HG02798 (cell line): Measurements from ENCODE around the gene OR56A5.
"Not testable (repeated sequence)": the region's sequence is repeated elsewhere in the genome, so short reads cannot be mapped to it uniquely, and the experiment has no call there.

ENCODE experiments used
- ATAC-seq: cut with Tn5 transposase; IDR thresholded peaks from one replicate; pipeline ENCODE4 v1.9.1; 2021; ENCODE audit warnings: mild to moderate bottlenecking; ENCODE audit not compliant: unreplicated experiment, poor library complexity

The OR56A5 gene

GRCh38 chr11:5968394-5968793 is at the start of gene OR56A5:
TSS of gene OR56A5 (minus strand) at chr11:5968494. CDS start at chr11:5968494, 0 bp downstream.
- no peak for ATAC-seq

DNA sequence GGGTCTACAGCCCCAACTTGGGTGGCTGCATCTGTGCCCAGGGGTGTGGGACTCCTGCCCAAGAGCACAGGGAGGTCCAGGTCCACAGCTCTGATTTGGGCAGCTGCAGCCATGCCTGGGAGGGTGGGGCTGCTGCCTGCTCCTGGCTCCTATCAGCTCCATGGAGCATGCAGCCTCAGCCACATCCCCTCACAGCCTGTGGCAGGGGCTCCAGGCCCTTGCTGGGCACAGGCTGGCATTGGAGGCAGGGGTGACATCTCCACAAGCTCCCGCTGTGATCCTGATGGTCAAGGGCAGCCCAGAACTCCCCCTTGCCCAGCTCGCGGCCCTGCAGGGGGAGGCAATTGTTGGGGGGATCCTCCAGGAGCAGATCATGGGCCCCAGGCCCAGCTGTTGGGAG is 44.7 kb upstream of the OR56A5 start:
- no peak for ATAC-seq

DNA sequence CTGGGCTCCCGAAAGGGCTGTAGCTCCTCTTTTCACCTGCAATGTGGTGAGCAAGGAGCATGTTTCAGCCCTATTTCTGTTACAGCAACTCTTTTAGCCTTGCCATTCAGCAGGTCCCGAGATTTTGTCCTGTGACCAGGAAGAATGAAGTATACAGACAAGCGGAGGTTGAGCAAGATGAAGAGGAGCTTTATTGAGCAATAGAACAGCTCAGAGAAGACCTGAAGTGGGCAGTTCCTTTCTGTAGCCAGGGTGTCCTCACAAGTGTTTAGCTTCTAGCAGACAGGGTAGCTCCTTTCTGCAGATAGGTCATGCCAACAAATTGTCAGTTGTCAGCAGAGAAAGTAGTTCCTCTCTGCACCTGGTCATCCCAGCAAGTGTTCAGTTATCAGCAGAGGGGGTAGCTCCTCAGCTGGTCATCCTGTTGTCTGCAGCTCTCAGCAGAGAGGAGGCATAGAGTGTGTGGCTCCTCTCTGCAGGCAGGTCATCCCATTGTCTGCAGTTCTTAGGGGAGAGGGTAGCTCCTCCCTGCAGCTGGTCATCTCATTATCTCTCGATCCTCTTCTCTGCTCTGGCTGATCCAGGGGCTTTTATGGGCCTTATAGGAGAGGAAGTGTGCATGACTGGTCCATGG is 43.9 kb upstream of the OR56A5 start:
- no peak for ATAC-seq

DNA sequence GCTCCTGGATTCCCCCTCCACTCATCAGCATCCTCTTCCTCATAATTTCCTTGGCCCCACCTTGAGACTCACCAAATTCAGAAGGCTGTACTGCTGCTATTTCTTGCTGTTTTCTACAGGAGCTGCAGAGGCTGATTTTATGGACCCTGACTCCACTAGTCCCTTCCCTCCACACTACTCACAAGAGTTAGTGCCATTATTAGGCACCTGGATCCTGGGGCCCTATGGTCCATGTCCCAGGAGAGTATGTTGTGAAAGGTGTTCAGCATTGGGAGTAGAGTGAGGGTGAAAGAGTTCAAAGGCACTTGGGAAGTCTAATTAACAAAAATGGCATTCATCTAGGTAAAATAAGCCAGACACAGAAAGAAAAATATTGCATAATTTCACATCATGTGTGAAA is 38.6 kb upstream of the OR56A5 start, which contains the start of gene OR56A4:
Gene OR56A4 (minus strand): TSS at position 101 of the 400 bp plus-strand sequence. CDS start 3,954 bp downstream, outside the sequence.
- no peak for ATAC-seq

DNA sequence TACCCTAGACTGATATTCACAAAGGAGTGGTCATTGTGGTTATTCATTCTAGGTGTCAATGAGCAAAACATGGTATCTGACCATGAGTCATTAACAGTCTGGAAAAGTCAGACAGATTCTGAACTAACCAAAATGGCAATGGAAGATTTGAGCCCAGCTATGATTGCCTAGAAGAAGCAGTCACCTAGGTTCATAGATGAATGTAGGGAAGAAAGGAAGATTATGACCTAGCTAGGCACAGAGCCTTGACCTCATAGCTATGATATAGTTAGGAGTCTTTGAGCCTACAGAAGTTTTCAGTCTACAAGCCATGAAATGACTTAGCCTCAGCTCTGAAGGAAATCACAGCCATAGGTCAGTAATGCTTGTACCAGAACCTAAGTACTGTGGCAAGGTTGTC is 38.1 kb upstream of the OR56A5 start:
- ATAC-seq: no peak

DNA sequence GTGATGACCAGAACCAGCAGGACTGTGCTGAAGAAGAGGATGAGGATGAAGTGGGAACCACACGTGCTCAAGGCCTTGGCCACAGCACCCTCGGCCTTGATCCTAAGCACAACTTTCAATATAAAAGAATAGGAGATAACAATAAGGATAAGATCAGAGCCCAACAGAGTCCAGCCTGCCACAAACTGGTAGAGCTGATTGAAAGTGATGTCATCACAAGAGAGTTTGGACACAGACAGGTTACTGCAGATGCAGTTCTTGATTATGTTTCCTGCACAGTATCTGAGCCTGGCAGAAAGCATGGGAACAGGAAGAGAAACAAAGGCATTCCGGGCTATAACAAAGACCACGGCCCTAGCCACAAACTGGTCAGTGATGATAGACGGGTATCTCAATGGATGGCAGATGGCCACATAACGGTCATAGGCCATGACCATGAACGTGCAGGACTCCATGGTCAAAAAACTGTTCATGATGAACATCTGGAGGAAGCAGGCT is 34.0 kb upstream of the OR56A5 start:
- no peak for ATAC-seq

- ATAC-seq: no peak
Measured at GRCh38 chr11:5994791-5995190, 26.5 kb upstream of the OR56A5 start.

DNA sequence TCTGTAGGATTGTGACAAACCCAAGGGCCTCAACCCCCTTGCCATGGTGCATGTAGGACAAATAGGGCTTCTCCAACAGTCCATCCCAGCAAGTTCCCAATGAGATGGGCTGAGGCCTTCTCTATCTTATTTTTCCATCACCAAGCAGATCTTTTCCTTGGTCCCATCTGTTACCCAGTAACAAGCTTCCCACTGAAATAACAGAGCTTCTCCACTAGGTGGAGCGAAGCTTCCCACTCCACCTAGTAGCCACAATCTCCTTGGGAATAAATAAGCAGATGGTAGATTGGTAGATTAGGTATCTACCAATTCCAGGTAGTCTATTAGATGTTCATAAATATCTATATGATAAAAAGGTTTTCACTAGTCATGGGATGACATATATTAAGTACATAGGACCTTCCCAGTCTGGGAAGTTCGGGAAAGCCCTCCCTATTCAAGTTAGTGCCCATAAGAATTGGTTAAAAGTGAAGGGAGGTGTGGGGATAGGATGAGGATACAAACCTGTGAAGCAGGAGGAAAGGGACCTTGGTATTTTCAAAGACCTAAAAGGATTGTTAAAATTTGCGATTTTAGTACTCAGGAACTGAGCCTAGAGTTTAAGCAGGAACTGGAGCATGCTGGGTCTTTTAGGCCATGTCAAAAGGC is 24.4 kb upstream of the OR56A5 start:
- peak; percentile 56 for ATAC-seq

DNA sequence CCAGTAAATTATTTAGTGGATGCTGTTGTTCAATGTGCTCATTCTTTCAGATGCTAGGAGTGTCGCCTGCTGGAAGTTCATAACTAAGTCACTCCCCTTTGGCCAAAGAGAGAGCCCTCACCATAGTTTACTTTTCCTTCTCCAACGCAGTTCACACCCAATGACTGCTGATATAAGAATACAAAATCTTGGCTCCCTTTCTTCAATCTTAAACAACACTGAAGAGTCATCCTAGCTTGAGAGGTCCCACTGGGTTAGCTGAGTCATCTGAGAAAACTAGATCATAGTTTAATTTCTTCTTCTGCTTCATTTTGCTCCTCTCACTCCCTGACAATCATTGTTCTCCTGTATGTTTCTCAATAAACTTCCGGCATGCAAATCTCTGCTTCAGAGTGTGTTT is 23.9 kb upstream of the OR56A5 start:
- no peak for ATAC-seq

GRCh38 chr11:5989203-5989602 is 20.9 kb upstream of the OR56A5 start:
- no peak for ATAC-seq

- no peak for ATAC-seq
Measured at GRCh38 chr11:5986885-5987284, 18.6 kb upstream of the OR56A5 start, which contains the start of gene OR52L1. TSS of gene OR52L1 (minus strand) at chr11:5986985. CDS start at chr11:5986930, 55 bp downstream.

- ATAC-seq: no peak
Measured at GRCh38 chr11:5983443-5983842, 15.1 kb upstream of the OR56A5 start.

GRCh38 chr11:5973530-5973929 is 5.2 kb upstream of the OR56A5 start:
- ATAC-seq: no peak

DNA sequence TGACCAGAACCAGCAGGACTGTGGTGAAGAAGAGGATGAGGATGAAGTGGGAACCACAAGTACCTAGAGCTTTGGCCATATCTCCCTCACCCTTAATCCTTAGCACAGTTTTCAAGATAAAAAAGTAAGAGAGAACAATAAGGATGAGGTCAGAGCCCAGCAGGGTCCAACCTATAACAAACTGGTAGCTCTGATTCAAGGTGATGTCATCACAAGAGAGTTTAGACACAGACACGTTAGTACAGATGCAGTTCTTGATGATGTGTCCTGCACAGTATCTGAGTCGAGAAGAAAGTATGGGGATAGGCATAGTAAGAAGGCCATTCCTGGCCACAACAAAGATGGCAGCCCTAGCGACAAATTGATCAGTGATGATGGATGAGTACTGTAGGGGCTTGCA is 586 bp downstream of the OR56A5 start:
- ATAC-seq: no peak

GRCh38 chr11:5966958-5967357 is 1.3 kb downstream of the OR56A5 start:
- ATAC-seq: no peak

- ATAC-seq: not testable (repeated sequence)
Measured at GRCh38 chr11:5960704-5961320, 7.5 kb downstream of the OR56A5 start.

DNA sequence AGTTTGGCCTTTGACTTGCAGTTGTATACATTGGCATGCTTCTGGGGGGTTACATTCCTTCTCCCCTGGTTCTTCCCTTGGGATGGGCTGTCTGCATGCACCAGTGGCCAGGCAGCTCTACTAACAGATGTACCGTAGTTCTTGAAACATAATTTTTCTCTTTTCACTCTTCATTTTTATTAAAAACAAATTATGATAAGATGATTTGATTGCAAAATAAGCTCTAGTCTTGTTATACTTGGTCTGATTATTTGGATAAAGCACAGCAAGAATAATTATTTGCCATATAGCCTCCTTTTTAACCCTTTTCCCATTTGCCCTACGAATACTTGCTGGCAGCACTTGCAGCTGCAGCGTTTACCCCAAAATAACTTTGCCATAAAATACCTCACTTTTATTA is 12.7 kb downstream of the OR56A5 start:
- ATAC-seq: no peak

DNA sequence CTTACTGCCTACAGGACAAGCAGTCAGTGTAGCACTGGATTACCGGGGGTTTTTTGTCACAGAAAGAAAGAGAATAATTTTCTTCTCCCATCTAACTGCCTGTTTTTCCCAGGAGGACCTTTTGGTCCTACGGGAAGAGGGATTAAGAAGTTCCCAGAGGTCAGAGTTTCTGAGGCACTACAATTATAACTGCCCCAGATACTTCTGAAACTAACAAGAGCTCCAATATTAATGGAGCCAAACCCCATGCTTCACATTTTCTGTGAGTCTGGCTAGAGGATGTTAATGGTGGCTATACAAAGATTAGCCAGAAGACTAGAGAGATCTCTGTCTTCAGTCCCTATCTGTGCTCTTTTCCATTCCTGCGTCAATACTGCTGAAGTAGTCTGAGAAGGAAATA is 26.3 kb downstream of the OR56A5 start, which contains the start of gene OR56A3:
Gene OR56A3 (plus strand): TSS at position 301 of the 400 bp plus-strand sequence. CDS start 5,096 bp downstream, outside the sequence.
- no peak for ATAC-seq

GRCh38 chr11:5940748-5941147 is 27.5 kb downstream of the OR56A5 start:
- ATAC-seq: no peak

DNA sequence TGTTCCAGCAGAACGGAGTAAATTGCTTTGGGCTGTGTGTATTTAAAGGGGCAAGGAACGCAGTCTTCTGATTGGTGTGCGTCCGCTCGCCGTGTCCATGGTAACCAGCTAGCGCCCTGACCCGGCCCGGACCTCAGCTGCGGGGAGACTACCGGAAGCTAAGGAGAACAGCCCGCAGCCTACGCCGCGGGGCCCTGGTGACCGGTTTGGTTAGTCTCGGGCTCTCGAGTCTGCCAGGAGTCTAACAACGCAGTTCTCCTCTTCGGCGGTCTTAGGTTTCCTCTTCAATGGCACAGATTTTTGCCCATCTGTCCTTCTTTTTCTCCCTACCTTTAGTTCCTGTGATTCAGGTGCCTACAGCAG is 29.7 kb downstream of the OR56A5 start:
- ATAC-seq: no peak

DNA sequence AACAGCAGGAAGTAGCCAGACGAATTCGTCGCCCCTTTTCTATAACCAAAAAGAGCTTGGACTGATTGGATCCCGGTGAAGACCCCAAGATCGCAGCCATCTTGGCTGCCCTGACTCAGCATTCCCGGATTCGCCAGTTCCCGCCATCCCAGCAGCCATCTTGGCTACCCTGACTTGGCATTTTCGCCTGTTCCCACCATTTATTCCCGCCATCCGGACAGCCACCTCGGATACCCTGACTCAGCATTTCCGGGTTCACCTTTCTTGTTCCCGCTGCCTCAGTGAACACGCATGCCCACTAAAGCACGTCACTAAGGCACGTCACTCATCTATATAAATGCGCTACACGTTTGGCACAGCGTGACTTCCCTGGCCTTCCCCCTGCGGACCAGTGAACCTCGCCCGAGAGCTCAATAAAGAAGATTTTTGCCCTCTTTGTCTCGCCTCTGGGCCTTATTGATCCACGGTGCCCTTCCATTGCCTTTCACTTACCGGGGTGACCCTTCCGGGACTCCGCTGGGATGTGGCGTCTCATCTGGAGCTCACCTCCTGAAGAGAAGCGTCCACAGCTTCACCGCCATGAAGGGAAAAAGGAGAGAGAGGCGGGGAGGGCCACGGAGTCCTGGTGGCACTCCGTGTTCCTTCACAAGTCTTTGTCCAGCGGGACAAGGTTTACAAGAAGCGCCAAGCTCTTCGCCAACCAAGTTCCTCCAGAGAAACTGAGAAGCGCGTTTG is 30.3 kb downstream of the OR56A5 start:
- ATAC-seq: no peak
